ENCODE measurements around the gene DGCR6L. TPM values are rescaled to one million over a fixed set of nuclear protein-coding genes. Genes with fewer than 3 reads are reported as not detected.
A peak's percentile ranks its signal among the peaks of the same experiment; 100 is the strongest.
"Not testable (repeated sequence)": the region's sequence is repeated elsewhere in the genome, so short reads cannot be mapped to it uniquely, and the experiment has no call there.

DGCR6L gene
- total RNA-seq, 1 experiment from 2014 or later = 56.4 TPM

- DNase-seq (ENCODE audit: low read depth) = not testable (repeated sequence)
Observed at GRCh38 chr22:20277936-20278635, 41.8 kb downstream of the DGCR6L start.

DNA sequence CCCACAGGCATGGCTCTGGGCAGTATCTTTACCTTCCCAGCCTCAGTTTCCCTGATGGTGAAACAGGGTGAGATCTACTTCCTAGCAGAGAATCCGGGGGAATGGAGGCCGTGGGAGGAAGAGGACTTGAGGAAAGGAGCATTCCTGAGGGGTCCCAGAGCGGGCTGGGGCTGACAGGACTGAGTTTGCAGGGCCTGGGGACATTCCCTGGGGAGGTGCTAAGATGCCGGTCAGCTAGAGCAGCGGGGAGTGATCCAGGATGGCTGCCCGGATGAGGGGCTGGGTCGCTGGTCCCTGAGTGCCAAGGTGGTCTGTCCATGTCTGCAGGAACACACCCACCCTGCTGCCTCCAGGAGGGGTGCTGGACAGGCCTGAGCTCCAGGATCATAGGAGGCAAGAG is 43.4 kb downstream of the DGCR6L start:
- DNase-seq (ENCODE audit: low read depth) = no peak

DNA sequence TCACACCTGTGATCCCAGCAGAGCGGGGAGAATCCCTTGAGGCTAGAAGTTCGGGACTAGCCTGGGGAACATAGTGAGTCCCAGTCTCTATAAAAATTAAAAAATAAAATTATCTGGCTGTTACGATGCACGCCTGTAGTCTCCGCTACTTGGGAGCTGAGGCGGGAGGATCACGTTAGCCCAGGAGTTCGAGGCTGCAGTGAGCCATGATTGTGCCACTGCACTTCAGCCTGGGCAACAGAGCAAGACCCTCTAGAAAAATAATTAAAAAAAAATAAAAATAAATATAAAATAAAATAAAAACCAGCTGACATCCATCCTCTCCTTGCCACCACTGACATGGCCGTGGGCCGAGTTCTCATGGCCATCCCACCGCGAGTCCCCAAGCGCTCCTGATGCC is 44.0 kb downstream of the DGCR6L start:
- no peak for DNase-seq (ENCODE audit: low read depth)

DNA sequence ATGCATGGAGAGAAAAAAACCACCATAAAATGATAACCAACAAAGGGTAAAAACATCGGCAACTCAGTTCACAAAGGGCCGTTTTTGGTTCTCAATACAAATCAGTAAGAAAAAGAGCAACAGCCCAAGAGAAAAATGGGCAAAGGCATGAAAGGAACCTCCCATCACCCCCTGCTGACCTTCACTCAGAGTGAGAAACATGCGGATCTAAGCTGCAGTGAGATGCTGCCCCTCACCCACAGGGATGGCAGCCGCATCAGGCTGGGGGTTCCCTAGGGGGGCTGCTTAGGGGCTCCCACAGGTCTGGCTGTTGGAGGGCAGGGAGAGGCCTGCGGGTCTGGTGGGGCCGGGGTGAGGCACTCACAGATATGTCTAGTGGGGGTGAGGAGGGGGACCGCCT is 44.5 kb downstream of the DGCR6L start:
- DNase-seq (ENCODE audit: low read depth) = not testable (repeated sequence)

DNA sequence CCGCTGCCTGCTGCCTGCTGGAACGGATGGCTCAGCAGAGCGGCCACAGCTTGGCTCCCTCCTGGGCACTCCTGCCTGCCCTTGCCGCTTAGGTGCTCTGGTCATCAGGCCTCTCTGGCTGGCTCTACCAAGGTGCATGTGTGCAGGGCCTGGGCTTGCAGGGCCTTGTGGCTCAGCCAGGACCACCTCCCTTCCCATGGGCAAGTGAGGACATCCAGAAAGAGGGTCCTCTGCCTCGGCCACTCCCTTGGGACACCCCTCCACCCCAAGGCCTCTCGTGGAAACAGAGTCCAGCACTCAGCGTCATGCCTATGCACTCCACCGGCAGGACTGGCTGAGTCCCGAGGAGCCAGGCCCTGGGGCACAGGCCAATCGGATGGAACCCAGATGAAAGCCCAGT is 45.5 kb downstream of the DGCR6L start:
- DNase-seq (ENCODE audit: low read depth) = not testable (repeated sequence)

DNA sequence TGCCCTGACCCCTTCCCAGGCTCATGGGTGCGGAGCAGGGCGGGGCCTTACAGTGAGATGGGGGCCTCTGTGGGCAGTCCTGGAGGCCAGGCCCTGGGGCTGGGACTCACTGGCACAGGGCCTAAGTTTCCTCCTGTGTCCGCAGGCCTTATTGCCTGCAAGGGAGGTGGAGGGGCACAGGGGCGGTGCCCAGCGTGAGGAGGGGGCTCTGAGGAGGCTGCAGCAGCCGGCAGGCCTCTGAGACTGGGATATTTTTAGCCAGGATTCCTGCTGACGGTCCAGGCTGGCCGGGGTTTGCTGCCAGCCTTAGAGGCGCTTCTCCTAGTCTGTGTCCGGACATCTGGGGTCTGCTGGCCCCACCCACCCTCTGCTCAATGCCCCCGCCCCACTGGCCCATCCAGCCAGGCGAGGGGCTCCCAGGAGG is 46.1 kb downstream of the DGCR6L start:
- DNase-seq (ENCODE audit: low read depth) = no peak

GRCh38 chr22:20272700-20273099 is 47.2 kb downstream of the DGCR6L start:
- no peak for DNase-seq (ENCODE audit: low read depth)

DNA sequence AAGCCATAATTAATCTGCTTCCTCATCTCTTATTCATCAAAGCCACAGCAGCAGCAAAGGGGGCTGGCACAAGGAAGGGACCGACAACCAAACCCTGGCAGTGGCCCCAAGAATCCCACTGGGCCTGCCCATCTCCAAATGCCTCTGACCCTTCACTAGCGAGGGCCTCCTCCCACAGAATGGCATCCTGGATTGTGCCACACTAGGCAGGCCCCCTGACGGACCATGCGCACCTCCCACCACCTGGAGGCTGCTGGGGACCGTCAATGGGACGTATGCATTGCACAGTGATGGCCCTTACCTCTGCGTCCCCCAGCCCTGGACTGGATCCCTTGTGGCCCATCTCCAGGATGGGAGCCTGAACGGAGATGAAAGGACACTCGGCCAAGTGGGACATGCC is 47.7 kb downstream of the DGCR6L start:
- DNase-seq (ENCODE audit: low read depth) = no peak

GRCh38 chr22:20271114-20271994 is 48.5 kb downstream of the DGCR6L start:
- DNase-seq (ENCODE audit: low read depth) = no peak

DNA sequence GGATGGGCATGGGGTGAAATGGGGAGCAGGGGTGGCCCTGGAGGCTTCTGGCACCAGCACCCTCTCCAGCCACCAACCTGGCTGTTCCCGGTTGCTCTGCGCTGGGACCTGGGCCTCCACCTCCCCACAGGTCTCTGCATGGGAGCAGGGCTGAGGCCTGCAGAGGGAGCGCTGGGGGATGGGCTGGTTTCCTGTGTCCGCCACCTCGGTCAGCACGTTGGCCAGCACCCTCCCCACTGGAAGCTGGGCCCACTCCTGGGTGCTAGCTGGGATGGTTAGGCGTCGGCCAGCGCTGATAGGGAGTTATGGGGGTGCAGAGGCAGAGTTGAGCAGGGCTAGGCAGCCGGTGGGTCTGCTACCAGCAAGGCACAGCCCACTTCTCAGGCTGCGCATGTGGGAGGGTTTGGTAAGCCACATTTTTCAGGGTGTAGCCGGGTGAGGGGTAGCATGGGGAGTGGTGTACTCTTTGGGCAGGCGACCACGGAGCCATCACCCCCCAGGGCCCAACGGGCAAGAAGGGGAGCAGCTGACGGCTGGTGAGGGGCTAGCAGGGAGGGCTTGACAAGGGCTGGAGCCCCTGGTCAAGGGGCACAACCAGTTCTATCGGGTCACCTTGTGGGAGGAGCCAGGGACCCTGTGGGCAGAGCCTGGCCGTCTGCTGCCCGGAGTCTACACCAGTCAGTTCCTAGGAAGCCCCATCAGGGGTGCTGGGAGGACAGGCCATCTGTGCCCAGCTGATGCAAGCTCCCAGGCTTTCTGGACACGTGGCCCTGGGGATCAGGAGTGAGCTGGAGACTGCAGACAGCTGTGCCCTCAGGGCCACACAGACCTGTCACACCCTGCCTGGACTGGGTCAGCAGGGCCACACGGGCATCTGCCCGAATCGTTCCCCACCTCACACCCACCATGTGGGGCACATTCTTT is 49.4 kb downstream of the DGCR6L start:
- DNase-seq (ENCODE audit: low read depth) = not testable (repeated sequence)

DNA sequence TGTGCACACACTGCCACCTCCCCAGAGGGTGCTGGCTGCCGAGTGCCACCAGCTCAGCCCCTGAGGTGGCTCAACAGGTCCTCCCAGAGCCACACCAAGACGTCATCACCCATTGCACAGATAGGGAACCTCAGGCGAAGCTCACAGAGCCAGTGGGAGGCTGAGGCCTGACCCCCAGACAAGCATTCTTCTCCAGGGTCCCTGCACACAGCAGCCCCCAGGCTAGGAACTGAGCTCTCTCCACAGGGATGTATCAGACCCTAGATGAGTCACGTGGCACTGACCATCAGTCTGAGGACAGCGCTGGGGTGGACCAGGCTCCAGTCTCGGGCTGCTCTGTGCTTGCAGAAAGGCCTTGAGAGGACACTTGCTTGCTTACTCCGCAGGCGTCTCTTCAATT is 50.2 kb downstream of the DGCR6L start:
- DNase-seq (ENCODE audit: low read depth) = not testable (repeated sequence)

DNA sequence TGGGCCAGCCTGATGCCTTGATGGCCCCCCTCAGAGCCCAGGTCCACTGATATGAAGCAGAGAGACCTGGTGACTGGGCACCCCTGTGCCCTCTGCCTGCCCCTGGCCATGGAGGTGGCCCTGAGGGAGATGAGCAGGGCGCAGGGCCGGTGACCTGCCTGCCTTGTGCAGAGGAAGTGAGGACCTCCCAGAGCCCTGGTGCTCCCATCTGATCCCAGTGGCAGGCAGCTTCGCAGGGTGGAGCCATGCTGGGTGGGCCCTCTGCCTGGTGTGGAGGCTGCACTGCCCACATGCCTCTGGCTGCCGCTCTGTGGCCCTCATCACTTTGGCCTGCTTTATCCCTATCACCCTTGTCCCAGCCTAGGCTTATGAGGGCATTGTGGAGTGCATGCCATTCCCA is 50.7 kb downstream of the DGCR6L start:
- not testable (repeated sequence) for DNase-seq (ENCODE audit: low read depth)

- peak; percentile 17 for DNase-seq (ENCODE audit: low read depth)
Observed at GRCh38 chr22:20268279-20269012, 51.4 kb downstream of the DGCR6L start, which contains the start of gene RTN4R. RTN4R (minus strand) TSS chr22:20268318; CDS start chr22:20268092, 226 bp downstream.

GRCh38 chr22:20267441-20268278 is 52.2 kb downstream of the DGCR6L start:
- DNase-seq (ENCODE audit: low read depth) = no peak

- DNase-seq (ENCODE audit: low read depth) = not testable (repeated sequence)
Observed at GRCh38 chr22:20266667-20267440, 53.0 kb downstream of the DGCR6L start.

DNA sequence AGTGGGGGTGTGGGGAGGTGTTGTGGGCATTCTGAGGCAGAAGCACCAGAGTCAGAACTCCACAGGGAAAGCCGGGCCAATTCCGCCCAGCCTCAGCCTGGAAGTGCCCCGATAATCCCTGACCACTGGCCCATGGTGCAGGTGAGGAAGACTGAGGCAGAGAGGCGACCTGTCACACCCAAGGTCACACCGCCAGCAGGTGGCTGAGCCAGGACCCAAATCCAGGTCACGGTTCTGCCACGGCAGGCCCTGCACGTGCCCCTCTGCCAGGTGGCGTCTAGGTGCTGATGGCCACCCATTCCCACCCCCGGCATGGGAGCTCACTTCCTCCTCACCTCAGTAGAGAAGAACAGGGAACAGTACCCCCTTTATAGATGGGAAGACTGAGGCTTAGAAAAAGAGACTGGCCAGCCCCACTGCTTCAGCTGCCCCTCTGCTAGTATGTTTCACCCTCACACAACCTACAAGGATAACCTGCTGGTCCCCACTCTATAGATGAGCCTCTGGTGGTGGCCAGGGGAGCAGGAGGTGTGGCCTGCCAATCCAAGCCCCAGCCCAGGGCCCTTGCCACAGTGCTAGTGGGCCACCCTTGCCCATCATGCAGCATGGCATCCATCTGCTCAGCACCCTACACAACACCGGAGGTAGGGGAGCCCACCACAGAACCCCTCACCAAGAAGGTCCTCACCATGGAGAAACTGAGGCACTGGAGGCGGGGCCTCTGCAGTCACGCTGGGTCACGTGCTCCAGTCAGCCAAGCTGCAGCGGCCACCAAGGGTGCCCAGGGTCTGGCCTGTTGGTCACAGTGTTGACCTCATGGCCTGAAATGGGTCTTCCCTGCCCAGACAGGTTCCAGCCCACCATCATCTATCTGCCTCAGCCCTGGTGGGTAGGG is 53.8 kb downstream of the DGCR6L start:
- not testable (repeated sequence) for DNase-seq (ENCODE audit: low read depth)

GRCh38 chr22:20264614-20265452 is 55.0 kb downstream of the DGCR6L start:
- no peak for DNase-seq (ENCODE audit: low read depth)
